Thyroid gland (tissue), 4 donors: ENCODE data around the gene RUNX2.

Source experiments
- POLR2A ChIP-seq, 2 donors: fragments of 450-650 bp; IDR thresholded peaks; one replicate each; pipeline ENCODE4 v1.6.1; 2017; ENCODE audit warnings: antibody characterized with exemption in 2 of 2, mild to moderate bottlenecking in 2 of 2, moderate library complexity in 1 of 2
- TF ChIP-seq, protein P1 (sequence below), 6 experiments: fragments of 200-600 bp in 3 of 6; fragments of 450-650 bp in 3 of 6; sonication (generic) in 3 of 6; IDR thresholded peaks; one replicate each; pipeline ENCODE4 v1.5.1; 2016 to 2019; ENCODE audit warnings: antibody characterized with exemption in 6 of 6, mild to moderate bottlenecking in 2 of 6, inconsistent platforms in 1 of 6, moderate library complexity in 1 of 6

DNA sequence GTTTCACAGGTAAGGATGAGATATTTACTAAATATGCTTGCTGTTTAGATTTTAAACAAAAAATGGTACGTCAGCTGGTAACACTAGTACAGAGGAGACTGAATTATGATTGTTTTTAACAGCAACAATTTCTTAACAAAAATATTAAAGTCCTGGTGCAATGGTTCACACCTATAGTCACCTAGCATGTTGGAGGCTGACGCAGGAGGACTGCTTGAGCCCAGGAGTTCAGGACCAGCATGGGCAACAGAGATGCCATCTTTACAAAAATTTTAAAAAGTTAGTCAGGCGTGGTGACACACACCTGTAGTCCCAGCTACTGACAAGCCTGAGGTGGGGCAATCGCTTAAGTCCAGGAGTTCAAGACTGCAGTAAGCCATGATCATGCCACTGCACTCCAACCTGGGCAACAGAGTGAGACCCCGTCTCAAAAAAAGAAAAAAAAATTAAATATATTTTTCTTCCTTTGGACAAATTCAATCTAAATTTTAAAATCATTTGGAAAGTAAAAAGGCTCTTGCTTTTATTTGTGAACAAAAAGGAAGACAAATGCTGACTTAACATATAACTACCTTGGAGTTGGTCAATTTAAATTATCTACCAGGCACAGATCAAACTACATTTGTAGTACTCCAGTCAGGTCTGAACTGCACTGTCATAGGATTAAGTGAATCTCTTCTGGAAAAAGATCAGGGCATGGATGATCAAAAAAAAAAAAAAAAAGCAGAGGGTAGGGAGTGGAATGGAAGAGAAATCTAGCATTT, 38.2 kb upstream of the RUNX2 start:
- TF ChIP-seq, protein P1, sequence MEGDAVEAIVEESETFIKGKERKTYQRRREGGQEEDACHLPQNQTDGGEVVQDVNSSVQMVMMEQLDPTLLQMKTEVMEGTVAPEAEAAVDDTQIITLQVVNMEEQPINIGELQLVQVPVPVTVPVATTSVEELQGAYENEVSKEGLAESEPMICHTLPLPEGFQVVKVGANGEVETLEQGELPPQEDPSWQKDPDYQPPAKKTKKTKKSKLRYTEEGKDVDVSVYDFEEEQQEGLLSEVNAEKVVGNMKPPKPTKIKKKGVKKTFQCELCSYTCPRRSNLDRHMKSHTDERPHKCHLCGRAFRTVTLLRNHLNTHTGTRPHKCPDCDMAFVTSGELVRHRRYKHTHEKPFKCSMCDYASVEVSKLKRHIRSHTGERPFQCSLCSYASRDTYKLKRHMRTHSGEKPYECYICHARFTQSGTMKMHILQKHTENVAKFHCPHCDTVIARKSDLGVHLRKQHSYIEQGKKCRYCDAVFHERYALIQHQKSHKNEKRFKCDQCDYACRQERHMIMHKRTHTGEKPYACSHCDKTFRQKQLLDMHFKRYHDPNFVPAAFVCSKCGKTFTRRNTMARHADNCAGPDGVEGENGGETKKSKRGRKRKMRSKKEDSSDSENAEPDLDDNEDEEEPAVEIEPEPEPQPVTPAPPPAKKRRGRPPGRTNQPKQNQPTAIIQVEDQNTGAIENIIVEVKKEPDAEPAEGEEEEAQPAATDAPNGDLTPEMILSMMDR (IDR thresholded peaks at IDR 0.05) = no peak
- no peak for TF ChIP-seq POLR2A (IDR thresholded peaks at IDR 0.05)
